SU-DHL-6 (cell line): ENCODE results near the gene BNIP2.

ENCODE experiments used
- H2AFZ ChIP-seq: fragments of 200-600 bp; sonication (generic); 2 replicates; pipeline ENCODE4 v1.6.1; 2014; ENCODE audit warnings: low read depth, mild to moderate bottlenecking, moderate library complexity, mixed read lengths, antibody characterized with exemption, low read length; ENCODE audit not compliant: severe bottlenecking
- H3F3A ChIP-seq: fragments of 200-600 bp; shearing (Covaris generic); 2 replicates; pipeline ENCODE4 v1.6.0; 2016; ENCODE audit warnings: antibody characterized with exemption, mild to moderate bottlenecking; ENCODE audit not compliant: insufficient read depth
- H3K27ac ChIP-seq: fragments of 200-600 bp; sonication (generic); 2 replicates; pipeline ENCODE4 v1.5.1; 2016; ENCODE audit warnings: low read depth, mild to moderate bottlenecking, low read length, moderate library complexity, mixed read lengths
- H3K27me3 ChIP-seq: fragments of 200-600 bp; sonication (generic), shearing (Covaris generic); 2 replicates; pipeline ENCODE4 v1.6.0; 2014; ENCODE audit warnings: mild to moderate bottlenecking, low read length
- H3K36me3 ChIP-seq: fragments of 200-600 bp; sonication (generic); 2 replicates; pipeline ENCODE4 v1.6.1; 2014; ENCODE audit warnings: mild to moderate bottlenecking, low read length, mixed read lengths
- H3K4me2 ChIP-seq: fragments of 300-600, 200-600 bp; shearing (Covaris generic), sonication (generic); 2 replicates; pipeline ENCODE4 v1.6.0; 2014; ENCODE audit warnings: low read length, low read depth, mild to moderate bottlenecking; ENCODE audit not compliant: poor library complexity, severe bottlenecking
- H3K4me3 ChIP-seq: fragments of 200-600 bp; sonication (generic); 2 replicates; pipeline ENCODE4 v1.5.1; 2014; ENCODE audit warnings: antibody characterized with exemption, low read length, mild to moderate bottlenecking, mixed read lengths; ENCODE audit not compliant: insufficient read depth, poor library complexity, severe bottlenecking
- H3K79me2 ChIP-seq: fragments of 200-600 bp; sonication (generic); 2 replicates; pipeline ENCODE4 v1.6.1; 2014; ENCODE audit warnings: mild to moderate bottlenecking, low read length, moderate library complexity; ENCODE audit not compliant: insufficient read depth
- H3K9ac ChIP-seq: fragments of 200-600 bp; sonication (generic); 2 replicates; pipeline ENCODE4 v1.7.0; 2014; ENCODE audit warnings: mild to moderate bottlenecking, low read length
- H3K9me2 ChIP-seq: fragments of 200-600 bp; sonication (generic); replicated peaks from 2 replicates; pipeline ENCODE4 v1.6.1; 2014; ENCODE audit warnings: low read length; ENCODE audit not compliant: insufficient read depth
- H3K9me3 ChIP-seq: fragments of 200-600 bp; sonication (generic); 2 replicates; pipeline ENCODE4 v1.6.1; 2014; ENCODE audit warnings: low read length, mixed read lengths; ENCODE audit not compliant: insufficient read depth
- H4K20me1 ChIP-seq: fragments of 200-600 bp; sonication (generic); 2 replicates; pipeline ENCODE4 v1.6.1; 2014; ENCODE audit warnings: low read depth, mild to moderate bottlenecking, antibody characterized with exemption, low read length, moderate library complexity, mixed read lengths
- EZH2phosphoT487 ChIP-seq: fragments of 200-600 bp; sonication (generic), shearing (Covaris generic); conservative IDR thresholded peaks from 2 replicates; pipeline ENCODE4 v1.6.1; 2018; ENCODE audit warnings: mild to moderate bottlenecking, antibody characterized with exemption, low read length, moderate library complexity, mixed read lengths
- TF ChIP-seq, protein P1 (sequence below): fragments of 200-600 bp; sonication (generic); IDR thresholded peaks from one replicate; pipeline ENCODE4 v1.5.1; 2017; ENCODE audit warnings: antibody characterized with exemption, mild to moderate bottlenecking, low read length, moderate library complexity; ENCODE audit not compliant: insufficient read depth, poor library complexity, severe bottlenecking

Gene BNIP2

DNA sequence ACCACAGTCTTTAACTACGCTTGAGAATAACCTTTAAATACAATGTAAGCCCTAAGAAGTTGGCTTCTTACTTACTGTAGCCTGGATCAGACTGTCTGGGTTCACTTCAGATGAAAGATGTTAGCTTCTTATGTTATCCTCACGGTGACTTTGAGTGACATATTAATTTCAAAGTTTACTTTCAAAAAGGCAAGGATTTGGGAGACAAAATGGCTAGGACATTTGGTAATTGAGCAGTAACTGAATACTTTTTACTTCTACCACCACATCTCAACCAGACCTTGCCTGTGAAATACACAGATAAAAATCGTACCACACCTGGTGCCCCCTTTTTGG is 36.0 kb upstream of the BNIP2 start:
- Histone ChIP-seq H3K4me2 (no peak overlapping the region), H2AFZ (no peak overlapping the region), H3K36me3 (no peaks in the 10 kb centered on the region), H3K9me3 (no peaks in the 10 kb centered on the region), H3K27ac (no peak overlapping the region), H4K20me1 (no peaks in the 10 kb centered on the region), H3K4me3 (no peak overlapping the region), H3K9ac (no peak overlapping the region), H3F3A (no peaks in the 10 kb centered on the region), H3K9me2 (no peaks in the 10 kb centered on the region), H3K79me2 (no peaks in the 10 kb centered on the region), H3K27me3 (no peaks in the 10 kb centered on the region)
- no peak for TF ChIP-seq EZH2phosphoT487
- TF ChIP-seq, protein P1, sequence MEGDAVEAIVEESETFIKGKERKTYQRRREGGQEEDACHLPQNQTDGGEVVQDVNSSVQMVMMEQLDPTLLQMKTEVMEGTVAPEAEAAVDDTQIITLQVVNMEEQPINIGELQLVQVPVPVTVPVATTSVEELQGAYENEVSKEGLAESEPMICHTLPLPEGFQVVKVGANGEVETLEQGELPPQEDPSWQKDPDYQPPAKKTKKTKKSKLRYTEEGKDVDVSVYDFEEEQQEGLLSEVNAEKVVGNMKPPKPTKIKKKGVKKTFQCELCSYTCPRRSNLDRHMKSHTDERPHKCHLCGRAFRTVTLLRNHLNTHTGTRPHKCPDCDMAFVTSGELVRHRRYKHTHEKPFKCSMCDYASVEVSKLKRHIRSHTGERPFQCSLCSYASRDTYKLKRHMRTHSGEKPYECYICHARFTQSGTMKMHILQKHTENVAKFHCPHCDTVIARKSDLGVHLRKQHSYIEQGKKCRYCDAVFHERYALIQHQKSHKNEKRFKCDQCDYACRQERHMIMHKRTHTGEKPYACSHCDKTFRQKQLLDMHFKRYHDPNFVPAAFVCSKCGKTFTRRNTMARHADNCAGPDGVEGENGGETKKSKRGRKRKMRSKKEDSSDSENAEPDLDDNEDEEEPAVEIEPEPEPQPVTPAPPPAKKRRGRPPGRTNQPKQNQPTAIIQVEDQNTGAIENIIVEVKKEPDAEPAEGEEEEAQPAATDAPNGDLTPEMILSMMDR: no peak

DNA sequence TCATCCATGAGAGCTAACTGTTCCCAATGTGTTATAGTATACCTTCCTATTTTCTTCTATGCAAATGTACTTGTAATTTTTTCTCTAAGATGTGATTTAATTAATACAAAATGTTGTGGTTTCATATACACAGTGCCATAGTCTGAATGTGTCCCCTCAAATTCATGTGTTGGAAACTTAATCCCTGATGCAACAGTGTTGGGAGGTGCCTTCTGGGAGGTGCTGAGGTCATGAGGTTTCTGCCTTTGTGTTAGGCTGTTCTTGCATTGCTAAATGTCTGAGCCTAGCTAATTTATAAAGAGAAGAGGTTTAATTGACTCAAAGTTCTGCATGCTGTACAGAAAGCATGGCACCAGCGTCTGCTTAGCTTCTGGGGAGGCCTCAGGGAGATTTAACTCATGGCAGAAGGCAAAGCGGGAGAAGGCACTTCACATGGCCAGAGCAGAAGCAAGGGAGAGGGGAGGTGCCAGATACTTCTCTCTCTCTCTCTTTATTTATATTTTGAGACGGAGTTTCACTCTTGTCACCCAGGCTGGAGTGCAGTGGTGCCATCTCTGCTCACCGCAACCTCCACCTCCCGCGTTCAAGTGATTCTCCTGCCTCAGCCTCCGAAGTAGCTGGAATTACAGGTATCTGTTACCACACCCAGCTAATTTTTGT is 34.7 kb upstream of the BNIP2 start:
- TF ChIP-seq EZH2phosphoT487: no peak
- TF ChIP-seq, protein P1: no peak
- Histone ChIP-seq H2AFZ (no peak overlapping the region), H3K9me2 (no peaks in the 10 kb centered on the region), H3K27ac (no peak overlapping the region), H3K36me3 (no peaks in the 10 kb centered on the region), H3K4me3 (no peak overlapping the region), H3K79me2 (no peaks in the 10 kb centered on the region), H3K9ac (no peak overlapping the region), H3K4me2 (no peak overlapping the region), H3K9me3 (no peaks in the 10 kb centered on the region), H3K27me3 (no peaks in the 10 kb centered on the region), H3F3A (no peaks in the 10 kb centered on the region), H4K20me1 (no peaks in the 10 kb centered on the region)

DNA sequence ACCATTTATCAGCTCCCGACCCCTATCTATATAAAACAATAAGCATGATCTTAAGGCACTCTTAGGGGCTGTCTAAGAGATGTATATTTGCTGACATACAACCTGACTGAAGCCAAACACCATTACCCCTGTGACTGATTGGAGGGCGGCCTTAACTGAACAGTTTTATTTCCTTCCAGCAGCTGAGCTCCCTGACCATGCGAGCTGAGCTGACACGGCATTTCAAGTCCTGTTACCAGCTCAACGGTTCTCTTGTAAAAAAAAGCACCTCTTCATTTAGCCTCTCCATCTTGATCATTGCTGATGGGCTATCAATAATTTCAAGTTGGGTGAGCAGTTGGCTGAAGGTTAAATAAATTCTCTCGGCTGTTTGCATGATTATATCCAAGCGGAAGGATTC is 33.4 kb upstream of the BNIP2 start:
- Histone ChIP-seq H3K9me3 (no peaks in the 10 kb centered on the region), H3K4me3 (no peak overlapping the region), H3K4me2 (no peak overlapping the region), H3K79me2 (no peaks in the 10 kb centered on the region), H4K20me1 (no peaks in the 10 kb centered on the region), H2AFZ (no peak overlapping the region), H3K9ac (no peak overlapping the region), H3K27me3 (no peaks in the 10 kb centered on the region), H3F3A (no peaks in the 10 kb centered on the region), H3K36me3 (no peaks in the 10 kb centered on the region), H3K27ac (no peak overlapping the region), H3K9me2 (no peaks in the 10 kb centered on the region)
- TF ChIP-seq, protein P1: no peak
- no peak for TF ChIP-seq EZH2phosphoT487
